ENCODE results near the gene NLGN1. TPM values are rescaled to one million over a fixed set of nuclear protein-coding genes. Genes with fewer than 3 reads are reported as not detected.

Gene NLGN1
- total and polyA plus RNA-seq, 5 donors, result 0.48 to 2.2 (median 0.97) TPM

DNA sequence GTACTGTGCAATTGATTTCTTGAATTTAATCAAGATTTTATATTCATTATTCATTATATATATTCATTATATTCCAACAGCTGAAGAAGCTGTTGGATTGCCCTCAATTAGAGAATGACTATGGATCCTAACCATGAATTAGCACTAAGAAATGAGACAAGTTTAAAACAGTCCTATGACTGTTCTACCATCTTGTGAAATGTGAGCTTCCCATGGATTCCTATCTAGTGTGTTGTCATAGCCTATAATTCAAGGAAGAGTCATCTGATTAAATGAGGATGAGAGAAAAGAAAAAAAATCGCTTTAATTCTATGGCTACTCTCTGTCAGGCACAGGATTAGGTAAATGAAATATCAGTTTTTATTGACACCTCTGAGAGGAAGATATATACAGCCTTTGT is 765.0 kb downstream of the NLGN1 start:
- Histone ChIP-seq H3K9me3 (ENCODE audit: control insufficient read depth, low read length) (no peaks in the 10 kb centered on the region), H3K4me1 (ENCODE audit: control insufficient read depth, insufficient read depth, low read length) (no peaks in the 10 kb centered on the region), H3K4me3 (ENCODE audit: low read length) (no peak overlapping the region), H3K27me3 (ENCODE audit: control insufficient read depth, insufficient read depth) (no peaks in the 10 kb centered on the region), H3K27ac (ENCODE audit: low read length) (no peak overlapping the region)
- WGBS, result 77% methylated on average over 1 of the region's 1 CpG
- intact Hi-C loops (cut with DNase I), result no loop called here
- ATAC-seq, result no peak
- DNase-seq, result no peak

DNA sequence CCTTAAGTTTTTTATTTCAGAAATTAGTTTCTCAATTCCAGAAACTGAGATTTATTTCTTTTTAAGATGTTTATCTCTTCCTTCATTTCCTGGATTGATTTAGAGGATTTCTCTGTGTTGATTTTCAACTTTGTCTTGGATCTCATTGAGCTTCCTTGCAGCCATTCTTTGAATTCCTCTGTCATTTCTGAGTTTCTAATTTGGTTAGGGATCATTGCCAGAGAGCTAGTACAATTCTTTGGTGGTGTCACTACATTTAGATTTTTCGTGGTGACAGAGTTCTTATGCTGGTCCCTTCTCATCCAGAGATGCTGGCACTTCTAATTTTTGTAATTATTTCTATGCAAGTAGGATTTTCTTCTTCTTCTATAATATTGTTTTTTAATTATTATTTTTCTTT is 770.5 kb downstream of the NLGN1 start:
- no peaks in the 10 kb centered on the region for H3K27me3 ChIP-seq (ENCODE audit: control insufficient read depth, insufficient read depth)
- 45% methylated on average over 1 of the region's 1 CpG for WGBS
- no peak for ATAC-seq
- no peaks in the 10 kb centered on the region for H3K9me3 ChIP-seq (ENCODE audit: control insufficient read depth, low read length)
- no peak for DNase-seq
- no peak overlapping the region for H3K4me3 ChIP-seq (ENCODE audit: low read length)
- H3K27ac ChIP-seq (ENCODE audit: low read length), result no peak overlapping the region
- H3K4me1 ChIP-seq (ENCODE audit: control insufficient read depth, insufficient read depth, low read length), result no peaks in the 10 kb centered on the region
- intact Hi-C loops (cut with DNase I), result no loop called here

DNA sequence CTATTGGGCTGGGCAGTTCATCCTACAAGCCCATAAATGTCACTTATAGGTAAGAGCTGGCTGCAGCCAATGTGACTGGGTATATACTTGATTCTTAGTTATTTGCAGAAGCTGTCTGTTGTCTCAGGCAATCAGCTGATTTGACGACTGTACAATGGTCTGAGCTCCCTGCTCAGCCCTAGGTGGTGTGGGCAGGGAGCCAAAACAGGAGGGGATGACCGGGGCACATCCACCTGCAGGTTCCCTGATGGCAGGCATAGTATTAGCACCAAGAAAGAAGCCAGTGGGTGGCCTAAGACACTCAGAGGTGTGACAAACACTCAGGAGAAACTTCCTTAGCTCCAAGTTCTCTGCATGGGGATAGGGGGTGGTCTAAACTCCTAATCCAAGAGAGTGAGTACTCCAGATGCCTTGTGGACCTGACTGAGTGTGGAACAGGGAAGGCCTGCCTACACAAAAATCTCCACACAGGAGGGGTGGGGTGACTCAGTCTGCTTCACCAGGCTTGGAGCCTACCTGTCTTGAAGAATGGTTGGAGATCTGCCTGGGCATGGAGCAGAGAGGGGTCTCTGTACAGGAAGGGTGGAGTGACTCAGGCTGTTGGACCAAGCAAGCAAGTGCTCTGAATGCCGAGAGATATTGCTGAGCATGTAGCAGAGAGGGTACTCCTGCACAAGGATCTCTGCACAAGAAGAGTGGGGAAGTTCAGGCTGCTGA is 771.2 kb downstream of the NLGN1 start:
- Histone ChIP-seq H3K9me3 (ENCODE audit: control insufficient read depth, low read length) (no peaks in the 10 kb centered on the region), H3K4me3 (ENCODE audit: low read length) (no peak overlapping the region), H3K27me3 (ENCODE audit: control insufficient read depth, insufficient read depth) (no peaks in the 10 kb centered on the region), H3K4me1 (ENCODE audit: control insufficient read depth, insufficient read depth, low read length) (no peaks in the 10 kb centered on the region), H3K27ac (ENCODE audit: low read length) (no peak overlapping the region)
- intact Hi-C loops (cut with DNase I), result no loop called here
- 82% methylated on average over 3 of the region's 3 CpGs for WGBS
- DNase-seq (no peak), ATAC-seq (no peak)

DNA sequence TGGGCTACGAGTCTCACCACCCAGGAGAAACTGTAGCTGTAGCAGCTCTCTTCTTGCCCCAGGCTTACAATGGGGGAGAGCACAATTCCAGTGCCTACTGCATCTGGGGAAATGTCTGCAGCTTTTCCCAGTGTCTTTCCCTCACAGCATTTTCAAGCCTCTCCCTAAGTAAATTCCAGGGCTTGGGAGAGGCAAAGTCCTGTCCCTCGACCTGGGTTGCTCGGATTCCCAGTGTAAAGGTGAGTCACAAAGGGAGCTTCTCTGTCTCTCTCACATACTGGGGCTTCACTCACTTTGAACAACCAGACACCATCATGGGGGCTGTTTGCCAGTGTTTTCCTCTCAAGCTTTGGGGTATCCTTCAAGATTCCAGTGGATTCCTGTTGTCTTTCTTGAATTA is 772.2 kb downstream of the NLGN1 start:
- H3K4me3 ChIP-seq (ENCODE audit: low read length), result no peak overlapping the region
- ATAC-seq (no peak), DNase-seq (no peak)
- intact Hi-C loops (cut with DNase I), result no loop called here
- H3K27ac ChIP-seq (ENCODE audit: low read length), result no peak overlapping the region
- 84% methylated on average over 3 of the region's 3 CpGs for WGBS
- H3K9me3 ChIP-seq (ENCODE audit: control insufficient read depth, low read length), result no peaks in the 10 kb centered on the region
- no peaks in the 10 kb centered on the region for H3K27me3 ChIP-seq (ENCODE audit: control insufficient read depth, insufficient read depth)
- H3K4me1 ChIP-seq (ENCODE audit: control insufficient read depth, insufficient read depth, low read length), result no peaks in the 10 kb centered on the region

DNA sequence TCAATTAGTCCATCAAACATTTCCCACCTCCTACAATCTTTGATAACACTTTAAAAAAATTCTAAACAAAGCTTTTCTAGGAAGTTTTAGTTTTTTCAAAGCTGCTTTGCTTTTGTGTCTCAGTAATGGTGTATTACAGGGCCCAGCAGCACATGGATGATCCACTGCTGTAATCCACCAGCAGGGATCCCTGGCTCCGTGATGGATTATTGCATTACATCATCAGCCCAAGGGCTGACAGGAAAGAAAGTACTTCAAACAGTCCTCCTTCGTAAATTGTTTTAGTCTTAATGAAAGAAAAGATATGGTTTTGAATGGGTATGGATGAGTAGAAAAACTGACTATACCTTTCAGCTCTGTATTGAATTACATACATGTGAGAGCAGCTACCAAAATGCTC is 772.7 kb downstream of the NLGN1 start:
- H3K4me3 ChIP-seq (ENCODE audit: low read length), result no peak overlapping the region
- H3K4me1 ChIP-seq (ENCODE audit: control insufficient read depth, insufficient read depth, low read length), result no peaks in the 10 kb centered on the region
- no peaks in the 10 kb centered on the region for H3K9me3 ChIP-seq (ENCODE audit: control insufficient read depth, low read length)
- DNase-seq (no peak), ATAC-seq (no peak)
- 64% methylated on average over 2 of the region's 2 CpGs for WGBS
- intact Hi-C loops (cut with DNase I), result no loop called here
- no peak overlapping the region for H3K27ac ChIP-seq (ENCODE audit: low read length)
- no peaks in the 10 kb centered on the region for H3K27me3 ChIP-seq (ENCODE audit: control insufficient read depth, insufficient read depth)

DNA sequence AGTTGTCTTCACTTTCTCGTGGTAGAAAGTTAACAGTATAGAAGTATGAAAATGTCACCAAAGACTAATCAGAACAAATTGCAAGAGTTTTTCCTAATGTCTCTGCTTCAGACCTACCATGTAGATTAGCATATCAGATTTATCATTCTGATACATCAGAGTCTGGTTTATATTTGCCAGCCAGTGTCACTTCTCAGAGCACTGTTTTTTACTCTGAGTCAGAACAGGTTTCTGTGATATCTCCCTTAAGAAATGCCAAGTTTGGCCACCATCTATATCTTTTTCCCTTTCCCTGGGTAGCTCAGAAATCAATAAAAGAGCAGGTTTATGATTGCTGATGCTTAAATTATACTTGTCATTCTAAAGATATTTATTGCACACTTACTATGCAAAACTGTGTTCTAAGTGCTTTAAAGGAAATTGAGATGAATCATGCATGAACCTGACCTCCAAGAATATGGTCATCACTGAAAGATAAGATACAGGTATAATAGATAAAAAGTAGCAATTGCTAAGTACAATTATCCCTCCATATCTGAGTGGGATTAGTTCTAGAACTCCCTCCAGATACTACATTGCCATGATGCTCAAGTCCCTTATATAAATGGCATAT is 788.9 kb downstream of the NLGN1 start:
- WGBS, result 75% methylated on average over 1 of the region's 1 CpG
- Histone ChIP-seq H3K4me3 (ENCODE audit: low read length) (no peak overlapping the region), H3K4me1 (ENCODE audit: control insufficient read depth, insufficient read depth, low read length) (peaks cover 1% of the 10 kb centered on the region), H3K9me3 (ENCODE audit: control insufficient read depth, low read length) (no peaks in the 10 kb centered on the region), H3K27me3 (ENCODE audit: control insufficient read depth, insufficient read depth) (no peaks in the 10 kb centered on the region), H3K27ac (ENCODE audit: low read length) (no peak overlapping the region)
- no peak for DNase-seq
- ATAC-seq, result no peak
- intact Hi-C loops (cut with DNase I), result no loop called here

DNA sequence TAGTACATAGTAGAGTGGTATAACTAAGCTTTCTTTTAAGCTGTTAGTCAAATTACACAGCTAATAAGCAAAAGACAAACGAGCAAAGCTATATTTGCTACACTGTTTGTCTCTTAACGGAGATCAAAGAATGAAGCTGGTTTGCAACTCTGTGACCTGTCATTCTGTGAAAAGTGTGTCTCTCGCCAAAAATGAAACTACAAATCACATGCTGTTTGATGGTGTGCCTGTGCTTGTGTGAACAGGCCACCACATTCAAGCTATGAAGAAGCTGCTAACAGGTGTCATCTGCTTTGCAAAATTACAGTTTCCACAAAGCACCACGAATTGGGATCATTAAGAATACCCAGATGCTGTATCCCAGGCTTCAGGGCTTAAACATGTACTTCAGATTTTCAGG is 793.8 kb downstream of the NLGN1 start:
- ATAC-seq (peak in 1 of 2 donors; percentile 55), DNase-seq (no peak)
- Histone ChIP-seq H3K9me3 (ENCODE audit: control insufficient read depth, low read length) (no peaks in the 10 kb centered on the region), H3K27ac (ENCODE audit: low read length) (no peak overlapping the region), H3K4me1 (ENCODE audit: control insufficient read depth, insufficient read depth, low read length) (peaks cover 2% of the 10 kb centered on the region), H3K4me3 (ENCODE audit: low read length) (no peak overlapping the region), H3K27me3 (ENCODE audit: control insufficient read depth, insufficient read depth) (no peaks in the 10 kb centered on the region)
- WGBS, result 37% methylated on average over 4 of the region's 4 CpGs
- intact Hi-C loops (cut with DNase I), result no loop called here

DNA sequence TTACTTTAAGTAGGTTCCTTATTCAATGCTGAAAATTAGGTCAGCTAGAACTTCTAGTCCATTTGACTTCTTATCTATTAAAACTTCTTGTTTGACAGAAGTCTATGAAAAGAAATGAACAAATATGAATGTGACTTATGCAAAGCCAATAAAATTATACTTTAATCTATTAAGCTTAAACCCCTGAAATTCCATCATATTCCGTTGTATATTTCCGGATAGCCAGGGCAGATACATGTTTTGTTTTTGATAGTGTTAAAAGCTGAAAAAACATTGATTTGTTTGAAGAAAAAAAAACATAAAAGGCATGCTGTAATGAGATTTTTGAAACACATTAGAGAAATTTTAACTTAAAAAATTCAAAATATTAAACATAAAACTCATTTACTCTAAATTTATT is 794.4 kb downstream of the NLGN1 start:
- DNase-seq (no peak), ATAC-seq (no peak)
- Histone ChIP-seq H3K4me1 (ENCODE audit: control insufficient read depth, insufficient read depth, low read length) (peaks cover 2% of the 10 kb centered on the region), H3K4me3 (ENCODE audit: low read length) (no peak overlapping the region), H3K27ac (ENCODE audit: low read length) (no peak overlapping the region), H3K9me3 (ENCODE audit: control insufficient read depth, low read length) (no peaks in the 10 kb centered on the region), H3K27me3 (ENCODE audit: control insufficient read depth, insufficient read depth) (no peaks in the 10 kb centered on the region)
- intact Hi-C loops (cut with DNase I), result no loop called here
- 51% methylated on average over 2 of the region's 2 CpGs for WGBS

DNA sequence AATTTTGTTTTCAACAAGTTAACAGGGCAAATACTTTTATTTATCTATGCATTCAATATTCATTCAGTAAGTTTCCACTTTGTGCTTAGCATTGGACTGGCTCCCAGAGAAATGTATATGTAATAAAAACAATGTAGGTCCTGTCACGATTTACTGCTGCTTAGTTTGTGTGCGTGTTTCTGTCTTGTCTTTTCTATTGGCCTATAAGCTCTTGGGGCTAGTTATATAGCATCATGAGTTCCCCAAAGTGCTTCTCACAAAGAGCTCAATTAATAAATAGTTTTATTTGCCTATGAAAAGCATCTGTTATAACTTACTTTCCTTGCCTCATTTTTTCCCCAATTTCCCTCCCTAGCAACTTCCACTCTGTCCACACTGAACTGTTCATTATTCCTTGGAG is 794.9 kb downstream of the NLGN1 start:
- Histone ChIP-seq H3K4me3 (ENCODE audit: low read length) (no peak overlapping the region), H3K9me3 (ENCODE audit: control insufficient read depth, low read length) (no peaks in the 10 kb centered on the region), H3K4me1 (ENCODE audit: control insufficient read depth, insufficient read depth, low read length) (peaks cover 2% of the 10 kb centered on the region), H3K27ac (ENCODE audit: low read length) (no peak overlapping the region), H3K27me3 (ENCODE audit: control insufficient read depth, insufficient read depth) (no peaks in the 10 kb centered on the region)
- DNase-seq (no peak), ATAC-seq (no peak)
- WGBS, result 72% methylated on average over 2 of the region's 2 CpGs
- intact Hi-C loops (cut with DNase I), result no loop called here

DNA sequence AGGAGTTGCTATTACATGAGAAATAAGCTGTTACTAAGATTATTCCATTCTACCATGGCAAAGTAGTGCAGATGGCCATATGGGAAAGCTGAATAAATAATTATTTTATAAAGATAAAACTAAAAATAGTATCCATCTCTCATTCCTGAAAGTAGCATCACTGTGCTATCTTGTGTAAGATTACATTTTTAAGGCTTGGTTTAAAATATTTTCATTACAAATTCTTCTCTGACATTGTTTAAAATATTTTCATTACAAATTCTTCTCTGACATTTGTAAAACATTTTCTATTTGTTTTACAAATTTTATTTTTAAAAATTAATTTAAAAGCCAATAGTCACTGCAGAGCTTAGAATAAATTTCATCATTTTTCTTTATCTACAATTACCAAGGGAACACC is 796.1 kb downstream of the NLGN1 start:
- intact Hi-C loops (cut with DNase I), result no loop called here
- no peak for ATAC-seq
- no peaks in the 10 kb centered on the region for H3K27me3 ChIP-seq (ENCODE audit: control insufficient read depth, insufficient read depth)

DNA sequence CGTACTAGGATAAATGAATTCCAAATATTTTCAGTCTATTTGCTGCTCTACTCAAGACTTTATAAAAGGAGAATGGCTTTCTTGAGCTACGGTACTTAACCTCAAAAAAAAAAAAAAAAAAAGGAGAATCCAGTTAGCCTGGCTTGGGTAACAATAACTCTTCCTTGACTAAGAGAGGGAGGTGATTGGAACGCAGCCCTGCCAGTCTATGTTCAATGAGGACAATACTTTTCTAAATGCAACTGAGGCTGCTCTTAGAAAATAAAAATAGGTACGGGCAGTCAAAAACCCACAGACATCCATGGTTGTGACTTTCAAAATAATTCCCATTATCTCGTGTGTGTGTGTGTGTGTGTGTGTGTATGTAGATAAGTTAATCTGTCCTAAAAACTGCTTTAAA is 799.9 kb downstream of the NLGN1 start:
- Histone ChIP-seq H3K4me1 (ENCODE audit: control insufficient read depth, insufficient read depth, low read length) (no peaks in the 10 kb centered on the region), H3K4me3 (ENCODE audit: low read length) (no peak overlapping the region), H3K9me3 (ENCODE audit: control insufficient read depth, low read length) (no peaks in the 10 kb centered on the region), H3K27ac (ENCODE audit: low read length) (no peak overlapping the region), H3K27me3 (ENCODE audit: control insufficient read depth, insufficient read depth) (no peaks in the 10 kb centered on the region)
- WGBS, result 72% methylated on average over 5 of the region's 5 CpGs
- no peak for ATAC-seq
- no peak for DNase-seq
- intact Hi-C loops (cut with DNase I), result no loop called here

More for the DNA sequence above, 796.1 kb downstream of the NLGN1 start:
- Histone ChIP-seq H3K27ac (ENCODE audit: low read length) (no peak overlapping the region), H3K4me3 (ENCODE audit: low read length) (no peak overlapping the region), H3K9me3 (ENCODE audit: control insufficient read depth, low read length) (no peaks in the 10 kb centered on the region), H3K4me1 (ENCODE audit: control insufficient read depth, insufficient read depth, low read length) (peaks cover 2% of the 10 kb centered on the region)
- DNase-seq, result no peak

DNA sequence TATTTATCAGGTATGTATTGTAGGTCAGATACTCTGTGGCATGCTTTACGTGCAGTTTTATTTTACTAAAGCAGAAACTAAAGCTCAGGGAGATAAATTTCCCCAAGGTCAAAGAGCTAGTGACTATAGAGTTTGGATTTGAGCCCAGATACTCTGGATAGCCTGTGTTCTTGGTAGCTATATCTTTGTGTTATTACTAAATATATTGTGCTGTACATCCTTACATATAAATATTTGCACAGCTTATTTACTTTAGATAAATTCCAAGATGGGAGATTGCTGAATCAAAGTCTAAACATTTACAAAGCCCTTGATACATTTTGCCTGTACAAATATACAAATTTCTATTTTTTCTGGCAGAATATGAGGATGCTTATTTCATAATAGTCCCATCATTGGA is 800.7 kb downstream of the NLGN1 start:
- Histone ChIP-seq H3K4me3 (ENCODE audit: low read length) (no peak overlapping the region), H3K27me3 (ENCODE audit: control insufficient read depth, insufficient read depth) (no peaks in the 10 kb centered on the region), H3K4me1 (ENCODE audit: control insufficient read depth, insufficient read depth, low read length) (peaks cover under 1% of the 10 kb centered on the region), H3K9me3 (ENCODE audit: control insufficient read depth, low read length) (no peaks in the 10 kb centered on the region), H3K27ac (ENCODE audit: low read length) (no peak overlapping the region)
- 40% methylated on average over 1 of the region's 1 CpG for WGBS
- DNase-seq (no peak), ATAC-seq (no peak)
- intact Hi-C loops (cut with DNase I), result no loop called here

Data from right cardiac atrium (tissue), 5 donors.